HG02678 (cell line): ENCODE results near the gene KRT35.
"Not testable (repeated sequence)": the region's sequence is repeated elsewhere in the genome, so short reads cannot be mapped to it uniquely, and the experiment has no call there.

ENCODE experiments used
- ATAC-seq: cut with Tn5 transposase; IDR thresholded peaks from one replicate; pipeline ENCODE4 v1.9.1; 2021; ENCODE audit warnings: mild to moderate bottlenecking, moderate library complexity; ENCODE audit not compliant: unreplicated experiment

The KRT35 gene

GRCh38 chr17:41462705-41463104, 18.2 kb downstream of the KRT35 start:
- ATAC-seq = no peak

- ATAC-seq = no peak
Measured at GRCh38 chr17:41457676-41458075, 23.3 kb downstream of the KRT35 start.

DNA sequence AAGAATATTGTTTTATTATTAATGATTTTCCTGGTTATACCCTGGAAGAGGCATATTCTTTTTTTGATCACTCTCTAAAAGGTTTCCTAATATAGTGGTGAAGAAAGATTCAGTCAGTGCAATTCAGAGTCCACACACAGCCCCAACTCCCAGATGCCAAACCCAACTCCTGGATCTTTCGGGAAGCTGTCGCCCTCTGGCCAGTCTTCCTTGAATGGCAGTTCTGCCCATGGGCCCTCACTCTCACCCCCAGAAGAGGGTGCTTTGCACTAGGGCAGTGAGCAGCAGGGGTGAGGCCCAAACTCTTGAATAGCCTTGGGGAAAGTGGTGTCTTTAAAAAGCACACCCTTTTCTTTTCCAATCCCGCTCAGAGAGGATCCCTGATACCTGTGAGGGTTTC, 24.7 kb downstream of the KRT35 start:
- no peak for ATAC-seq

DNA sequence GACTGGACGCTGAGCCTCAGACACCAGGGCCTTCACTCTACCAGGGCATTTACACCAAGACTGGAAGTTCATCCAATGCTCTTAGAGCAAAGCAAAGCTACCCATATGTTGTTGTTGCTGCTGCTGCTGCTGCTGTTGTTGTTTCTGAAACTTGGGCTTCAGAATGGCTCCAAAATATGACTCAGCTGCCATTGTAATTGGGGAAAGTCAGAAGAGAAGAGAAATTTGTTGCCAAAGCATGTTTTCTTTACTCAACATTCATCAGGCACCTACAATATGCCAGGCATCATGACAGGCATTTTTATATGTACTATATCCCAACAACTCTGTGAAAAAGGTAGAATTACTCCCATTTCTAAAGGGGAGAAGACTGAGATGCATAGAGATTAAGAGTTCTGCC, 25.7 kb downstream of the KRT35 start:
- no peak for ATAC-seq

GRCh38 chr17:41453066-41453465, 27.9 kb downstream of the KRT35 start:
- ATAC-seq = no peak

DNA sequence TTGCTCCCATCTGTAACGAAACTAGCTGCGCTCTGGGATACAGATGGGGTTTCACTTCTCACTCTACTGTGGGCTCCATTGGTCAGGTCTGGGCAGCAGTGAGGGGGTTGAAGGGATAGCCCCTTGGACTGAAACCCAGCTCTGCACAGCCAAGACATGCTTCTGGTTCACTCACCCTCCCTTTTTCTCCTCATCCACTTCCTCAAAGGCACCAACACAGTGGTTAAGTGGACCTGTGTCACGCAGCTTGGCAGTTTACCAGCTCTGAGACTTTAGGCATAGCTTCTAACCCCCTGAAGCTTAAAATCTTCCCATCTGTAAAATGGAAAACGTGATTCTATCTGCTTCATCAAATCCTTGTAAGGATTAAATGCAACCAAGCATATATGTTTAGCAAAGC, 28.7 kb downstream of the KRT35 start:
- no peak for ATAC-seq

GRCh38 chr17:41451154-41451728, 29.7 kb downstream of the KRT35 start:
- ATAC-seq = no peak

DNA sequence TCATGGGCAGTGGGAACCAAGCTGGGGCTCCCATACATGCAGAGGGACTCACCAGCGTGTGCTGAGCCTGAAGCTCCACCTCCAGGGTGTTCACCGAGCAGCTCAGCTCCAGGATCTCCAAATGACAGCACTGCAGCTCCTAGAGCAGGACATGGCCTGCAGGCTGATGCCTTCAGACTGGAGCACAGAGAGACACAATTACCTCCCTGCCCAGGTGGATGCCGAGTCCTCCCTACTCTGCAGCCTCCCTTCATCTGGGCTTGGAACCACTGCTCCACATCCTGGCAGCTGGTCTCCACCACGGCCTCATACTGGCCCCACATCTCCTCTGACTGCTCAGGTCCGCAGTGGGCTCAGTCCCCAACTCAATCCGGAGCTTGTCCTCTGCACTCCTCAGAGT, 31.9 kb downstream of the KRT35 start:
- ATAC-seq = no peak

GRCh38 chr17:41448506-41448905, 32.4 kb downstream of the KRT35 start:
- no peak for ATAC-seq

GRCh38 chr17:41446806-41447205, 34.1 kb downstream of the KRT35 start:
- ATAC-seq = no peak

GRCh38 chr17:41444640-41445039, 36.3 kb downstream of the KRT35 start:
- ATAC-seq = no peak

DNA sequence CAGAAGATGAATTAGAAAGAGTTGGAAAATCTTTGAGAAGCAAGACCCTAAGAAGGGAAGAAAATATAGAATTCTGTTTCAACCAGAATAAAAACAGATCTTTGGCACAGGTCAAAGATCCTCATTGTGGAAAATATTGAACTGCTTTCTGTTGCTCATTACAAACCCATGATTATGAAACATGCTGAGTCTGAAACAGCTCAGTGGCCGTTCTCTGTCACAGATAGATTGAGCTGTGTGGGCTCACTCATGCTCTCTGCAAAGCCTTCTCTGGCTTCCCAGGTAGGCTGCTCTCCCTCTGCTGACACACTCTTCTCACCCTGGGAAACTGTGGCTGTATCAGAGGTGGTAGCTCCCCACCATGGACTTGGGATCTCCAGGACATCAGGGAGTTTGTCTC, 36.8 kb downstream of the KRT35 start:
- ATAC-seq = no peak

GRCh38 chr17:41442739-41443138, 38.2 kb downstream of the KRT35 start:
- ATAC-seq = no peak

- ATAC-seq = no peak
Measured at GRCh38 chr17:41440531-41441033, 40.4 kb downstream of the KRT35 start, which contains the start of gene KRT38. Gene KRT38 (minus strand): TSS chr17:41440983. CDS start chr17:41440921, 62 bp downstream.

DNA sequence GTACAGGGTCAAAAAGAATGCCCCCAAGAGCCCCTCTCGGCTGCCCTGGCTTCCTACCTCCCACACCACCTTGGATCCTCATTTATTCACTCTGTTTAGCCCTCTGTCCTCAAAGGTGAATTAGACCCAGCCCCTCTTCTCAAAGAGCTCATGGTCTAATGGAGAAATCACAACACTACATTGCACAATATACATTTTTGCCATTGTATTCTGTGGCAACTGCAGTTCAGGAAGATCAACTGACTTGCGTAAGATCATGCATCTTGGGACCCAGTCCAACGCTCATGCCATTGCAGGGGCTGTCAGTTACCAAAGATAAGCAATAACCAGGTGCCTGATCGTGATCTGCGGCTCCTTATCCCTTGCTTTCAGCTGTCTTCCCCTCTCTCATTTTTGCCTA, 41.6 kb downstream of the KRT35 start:
- ATAC-seq = no peak

- no peak for ATAC-seq
Measured at GRCh38 chr17:41437769-41438168, 43.2 kb downstream of the KRT35 start.

GRCh38 chr17:41437254-41437653, 43.7 kb downstream of the KRT35 start:
- ATAC-seq = no peak

- ATAC-seq = no peak
Measured at GRCh38 chr17:41434415-41434814, 46.5 kb downstream of the KRT35 start.

DNA sequence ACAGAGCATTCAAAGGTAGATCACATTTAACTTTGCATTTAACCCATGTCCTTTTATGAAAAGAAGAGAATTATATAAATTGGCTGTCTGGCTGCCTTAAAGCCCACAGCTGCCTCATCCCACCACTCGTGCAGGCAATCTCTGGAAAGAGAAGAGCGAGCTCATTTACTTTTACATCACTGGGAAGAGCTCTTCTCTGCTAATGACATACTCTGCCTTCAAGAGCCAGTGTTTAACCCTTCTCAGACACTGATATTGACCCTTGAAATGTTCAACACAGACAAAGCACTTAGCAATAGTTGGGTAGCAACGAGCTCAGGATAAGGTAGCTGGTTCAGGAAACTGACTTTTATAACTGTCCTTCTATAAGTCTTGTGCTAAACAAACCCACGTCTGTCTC, 46.9 kb downstream of the KRT35 start:
- ATAC-seq = no peak

- no peak for ATAC-seq
Measured at GRCh38 chr17:41433586-41433985, 47.4 kb downstream of the KRT35 start.

DNA sequence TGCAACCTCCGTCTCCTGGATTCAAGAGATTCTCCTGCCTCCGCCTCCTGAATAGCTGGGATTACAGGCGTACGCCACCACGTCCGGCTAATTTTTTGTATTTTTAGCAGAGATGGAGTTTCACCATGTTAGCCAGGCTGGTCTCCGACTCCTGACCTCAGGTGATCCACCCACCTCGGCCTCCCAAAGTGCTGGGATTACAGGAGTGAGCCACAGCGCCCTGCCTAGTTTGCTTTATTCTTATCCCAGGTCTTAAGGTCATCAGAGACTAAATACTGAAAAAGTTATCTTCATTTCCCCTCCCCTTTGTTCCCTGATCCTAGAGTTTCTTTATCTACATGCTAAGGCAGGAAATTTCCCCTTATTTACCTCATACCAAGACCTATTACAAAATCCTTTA, 50.6 kb downstream of the KRT35 start:
- ATAC-seq = not testable (repeated sequence)

- ATAC-seq = no peak
Measured at GRCh38 chr17:41429667-41430066, 51.3 kb downstream of the KRT35 start.

DNA sequence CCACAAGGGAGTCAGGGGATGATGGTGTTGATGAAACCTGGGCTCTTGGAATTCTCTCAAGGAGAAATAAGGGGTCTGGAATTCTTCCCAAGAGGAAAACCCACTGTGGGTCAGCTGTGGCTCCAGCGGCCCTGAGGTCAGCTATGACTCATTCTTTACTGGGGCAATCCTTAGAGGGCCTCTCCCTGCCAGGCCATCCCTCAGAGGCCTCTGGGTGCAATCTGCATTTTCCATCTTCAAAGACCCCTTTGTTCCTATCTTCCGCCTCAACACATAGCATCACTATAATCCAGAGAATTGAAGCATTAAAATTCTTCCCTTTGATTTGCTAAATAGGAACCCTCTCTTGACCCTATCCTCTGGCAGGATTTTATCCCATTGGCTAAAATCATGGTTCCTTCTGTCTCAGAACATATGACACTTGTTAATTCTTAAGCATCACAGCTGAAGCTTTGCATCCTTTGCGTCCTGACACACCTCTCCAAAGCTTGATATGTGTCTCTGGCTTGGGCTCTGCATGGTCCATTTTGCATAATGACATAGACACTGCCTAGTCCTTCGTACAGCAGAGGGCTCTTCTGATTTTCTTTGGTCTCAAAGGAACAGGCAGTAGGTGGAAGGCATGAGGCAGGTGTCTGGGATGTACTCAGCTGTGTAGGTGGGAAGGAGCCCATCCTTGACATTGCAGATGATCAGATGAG, 52.2 kb downstream of the KRT35 start:
- no peak for ATAC-seq
